GM18867 (cell line): ENCODE data around the gene ANKRD39.

Experiments
- ATAC-seq: cut with Tn5 transposase; IDR thresholded peaks from one replicate; pipeline ENCODE4 v1.9.1; 2021; ENCODE audit warnings: mild to moderate bottlenecking, moderate library complexity; ENCODE audit not compliant: unreplicated experiment

Gene ANKRD39

GRCh38 chr2:96831679-96832078 lies 26.1 kb downstream of the ANKRD39 start:
- ATAC-seq: no peak

GRCh38 chr2:96830044-96830562 lies 27.7 kb downstream of the ANKRD39 start:
- ATAC-seq: no peak

- ATAC-seq: no peak
Observed at GRCh38 chr2:96828874-96829273, 28.9 kb downstream of the ANKRD39 start.

- ATAC-seq: no peak
Observed at GRCh38 chr2:96828436-96828835, 29.4 kb downstream of the ANKRD39 start.

- ATAC-seq: no peak
Observed at GRCh38 chr2:96826546-96827278, 31.1 kb downstream of the ANKRD39 start.

GRCh38 chr2:96825057-96825456 lies 32.8 kb downstream of the ANKRD39 start:
- ATAC-seq: no peak

GRCh38 chr2:96824079-96824870 lies 33.5 kb downstream of the ANKRD39 start:
- ATAC-seq: no peak

- ATAC-seq: no peak
Observed at GRCh38 chr2:96823198-96823597, 34.6 kb downstream of the ANKRD39 start.

GRCh38 chr2:96822786-96823185 lies 35.0 kb downstream of the ANKRD39 start:
- no peak for ATAC-seq

GRCh38 chr2:96821113-96821675 lies 36.6 kb downstream of the ANKRD39 start:
- no peak for ATAC-seq

GRCh38 chr2:96819876-96820511 lies 37.8 kb downstream of the ANKRD39 start:
- no peak for ATAC-seq

GRCh38 chr2:96819128-96819875 lies 38.5 kb downstream of the ANKRD39 start:
- ATAC-seq: no peak

GRCh38 chr2:96817882-96818281 lies 39.9 kb downstream of the ANKRD39 start:
- ATAC-seq: no peak

GRCh38 chr2:96816836-96817702 lies 40.7 kb downstream of the ANKRD39 start:
- no peak for ATAC-seq

GRCh38 chr2:96816127-96816835 lies 41.5 kb downstream of the ANKRD39 start, which contains the start of gene CNNM3:
TSS of gene CNNM3 (plus strand) at chr2:96816268. CDS start at chr2:96816278, 10 bp downstream.
- ATAC-seq: peak; percentile 85

GRCh38 chr2:96815326-96816126 lies 42.3 kb downstream of the ANKRD39 start:
- no peak for ATAC-seq

GRCh38 chr2:96813656-96814055 lies 44.2 kb downstream of the ANKRD39 start:
- ATAC-seq: no peak

GRCh38 chr2:96811917-96812316 lies 45.9 kb downstream of the ANKRD39 start:
- ATAC-seq: no peak
